Retinal pigment epithelial cell (primary cell): ENCODE data around the gene ATXN2.
"Not testable (repeated sequence)": the region's sequence is repeated elsewhere in the genome, so short reads cannot be mapped to it uniquely, and the experiment has no call there.

Experiments
- DNase-seq: peaks from one replicate; pipeline ENCODE4 v3.0.0-alpha.2; 2010; ENCODE audit warnings: low read depth
- H3K4me3 ChIP-seq: 2 replicates; pipeline ENCODE4 v1.5.1; 2011; ENCODE audit warnings: mild to moderate bottlenecking, low read length, control low read depth, moderate library complexity
- TF ChIP-seq, protein P1 (sequence below): conservative IDR thresholded peaks from 2 replicates; pipeline ENCODE4 v1.5.1; 2011; ENCODE audit warnings: low read depth, low read length, control low read depth, inconsistent platforms

The ATXN2 gene

DNA sequence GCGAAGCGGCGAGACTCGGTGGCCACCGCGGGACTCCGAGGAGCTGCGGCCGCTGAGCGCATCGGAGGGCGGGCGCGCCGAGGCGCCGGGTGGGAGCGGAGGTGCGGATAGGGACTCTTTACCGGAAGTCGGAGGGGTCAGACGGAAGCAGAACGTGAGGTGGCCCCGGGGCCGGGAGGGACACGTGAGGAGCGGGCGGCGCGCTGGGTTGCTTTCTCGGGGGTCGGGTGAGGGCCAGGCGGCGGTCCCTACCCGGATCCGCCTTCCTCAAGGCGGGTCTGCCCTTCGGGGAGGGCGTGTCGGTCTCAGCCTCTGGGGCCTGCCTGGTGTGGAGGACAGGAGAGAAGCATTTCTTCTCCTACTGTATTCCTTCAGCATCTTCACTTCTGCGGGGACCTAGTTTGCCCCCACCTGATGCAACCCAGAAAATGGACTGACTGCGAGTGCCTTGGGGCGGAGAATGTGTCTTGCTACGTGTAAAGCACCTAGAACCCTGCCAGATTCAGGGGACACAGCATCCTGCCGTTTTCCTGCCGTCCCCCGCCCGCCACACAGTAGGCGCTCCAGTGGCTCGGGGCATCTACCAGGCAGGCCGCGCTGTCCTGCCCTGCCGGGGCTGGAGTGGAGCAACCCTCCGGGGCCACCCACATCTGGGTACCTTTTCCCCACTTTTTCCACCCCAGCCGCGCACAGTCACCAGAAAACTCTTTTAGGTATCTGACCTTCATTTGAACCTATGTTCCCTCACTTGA lies 514 bp upstream of the ATXN2 start:
- TF ChIP-seq, protein P1, sequence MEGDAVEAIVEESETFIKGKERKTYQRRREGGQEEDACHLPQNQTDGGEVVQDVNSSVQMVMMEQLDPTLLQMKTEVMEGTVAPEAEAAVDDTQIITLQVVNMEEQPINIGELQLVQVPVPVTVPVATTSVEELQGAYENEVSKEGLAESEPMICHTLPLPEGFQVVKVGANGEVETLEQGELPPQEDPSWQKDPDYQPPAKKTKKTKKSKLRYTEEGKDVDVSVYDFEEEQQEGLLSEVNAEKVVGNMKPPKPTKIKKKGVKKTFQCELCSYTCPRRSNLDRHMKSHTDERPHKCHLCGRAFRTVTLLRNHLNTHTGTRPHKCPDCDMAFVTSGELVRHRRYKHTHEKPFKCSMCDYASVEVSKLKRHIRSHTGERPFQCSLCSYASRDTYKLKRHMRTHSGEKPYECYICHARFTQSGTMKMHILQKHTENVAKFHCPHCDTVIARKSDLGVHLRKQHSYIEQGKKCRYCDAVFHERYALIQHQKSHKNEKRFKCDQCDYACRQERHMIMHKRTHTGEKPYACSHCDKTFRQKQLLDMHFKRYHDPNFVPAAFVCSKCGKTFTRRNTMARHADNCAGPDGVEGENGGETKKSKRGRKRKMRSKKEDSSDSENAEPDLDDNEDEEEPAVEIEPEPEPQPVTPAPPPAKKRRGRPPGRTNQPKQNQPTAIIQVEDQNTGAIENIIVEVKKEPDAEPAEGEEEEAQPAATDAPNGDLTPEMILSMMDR = peak; percentile 11
- peak overlapping the region; percentile 90 for H3K4me3 ChIP-seq
- peak; percentile 80 for DNase-seq

DNA sequence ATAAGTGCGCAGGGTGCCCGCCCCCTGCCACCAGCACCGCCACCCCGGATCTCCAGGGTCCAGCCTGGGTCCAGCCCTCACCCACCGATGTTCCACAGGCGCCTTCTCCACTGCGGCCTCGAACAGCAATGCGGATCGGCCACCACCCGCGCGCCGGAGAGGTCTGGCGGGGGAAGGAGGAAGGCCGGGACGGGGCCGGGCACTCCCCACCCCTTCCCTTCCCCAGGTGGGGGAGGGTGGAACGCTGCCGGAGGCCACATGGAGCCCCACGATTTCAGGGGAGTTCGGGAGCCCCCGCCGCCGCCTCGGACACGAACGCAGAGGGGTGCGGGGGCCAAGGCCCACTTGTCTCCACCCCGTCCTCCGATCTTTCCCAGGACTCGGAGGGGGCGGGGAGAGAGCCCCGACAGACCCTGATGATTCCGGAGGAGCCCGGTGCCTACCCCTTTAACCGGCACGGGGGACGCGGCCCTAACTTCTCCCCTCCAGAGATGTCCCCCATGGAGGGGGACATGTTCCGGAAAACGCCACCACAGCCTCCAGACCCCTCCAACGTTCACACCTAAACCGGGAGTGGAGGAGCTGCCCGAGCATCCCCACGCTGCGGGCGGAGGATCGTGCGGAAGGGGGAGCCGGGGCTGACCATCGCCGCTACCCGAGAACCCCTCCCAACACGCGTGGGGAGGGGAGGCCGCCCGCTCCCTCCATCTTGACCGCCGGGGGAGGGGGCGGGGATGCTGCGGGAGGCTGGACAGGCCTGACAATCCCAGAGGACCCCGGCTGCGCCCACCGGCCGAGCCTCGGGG lies 1.1 kb downstream of the ATXN2 start:
- no peak for DNase-seq
- H3K4me3 ChIP-seq = peak overlapping the region; percentile 90
- TF ChIP-seq, protein P1 = no peak

DNA sequence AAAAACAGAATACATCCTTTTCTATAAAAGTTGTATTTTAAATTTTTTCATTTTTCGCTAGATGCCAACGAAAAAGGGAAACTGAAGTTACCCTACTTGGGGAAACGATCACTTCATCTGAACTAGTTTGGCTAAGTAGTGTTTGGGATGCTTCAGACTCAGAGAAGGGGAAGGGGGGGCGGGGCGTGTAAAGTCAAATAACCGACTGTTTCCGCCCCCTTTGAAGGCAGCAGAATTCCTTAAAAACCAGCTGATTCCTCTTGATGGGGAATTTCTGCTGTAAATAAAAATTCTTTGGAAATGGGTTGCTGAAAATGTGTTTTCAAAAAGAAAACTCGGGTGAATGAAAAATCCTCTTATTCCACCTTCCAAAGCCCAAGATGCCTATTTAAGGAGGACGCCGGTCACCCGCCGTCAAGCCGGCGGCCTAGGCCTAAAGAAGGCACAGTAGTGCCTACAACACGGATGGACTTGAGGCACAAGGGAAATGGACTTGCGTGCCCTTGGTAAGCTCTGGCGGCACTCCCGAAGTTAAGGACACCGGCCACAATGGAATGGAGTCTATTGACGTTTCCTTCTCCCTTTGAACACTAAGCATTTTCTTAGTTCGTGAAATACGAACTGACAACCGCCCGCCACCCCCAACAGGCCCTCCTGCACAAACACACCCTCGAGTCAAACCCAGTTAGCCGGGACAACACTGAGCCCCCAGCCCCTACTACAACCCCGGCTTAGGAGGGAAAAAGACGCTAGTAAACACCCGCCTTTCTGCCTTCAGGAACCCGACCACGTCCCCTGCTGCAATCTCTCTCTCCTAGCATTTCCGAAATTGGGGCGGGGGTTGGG lies 1.9 kb downstream of the ATXN2 start:
- no peak for DNase-seq
- peak overlapping the region; percentile 90 for H3K4me3 ChIP-seq

DNA sequence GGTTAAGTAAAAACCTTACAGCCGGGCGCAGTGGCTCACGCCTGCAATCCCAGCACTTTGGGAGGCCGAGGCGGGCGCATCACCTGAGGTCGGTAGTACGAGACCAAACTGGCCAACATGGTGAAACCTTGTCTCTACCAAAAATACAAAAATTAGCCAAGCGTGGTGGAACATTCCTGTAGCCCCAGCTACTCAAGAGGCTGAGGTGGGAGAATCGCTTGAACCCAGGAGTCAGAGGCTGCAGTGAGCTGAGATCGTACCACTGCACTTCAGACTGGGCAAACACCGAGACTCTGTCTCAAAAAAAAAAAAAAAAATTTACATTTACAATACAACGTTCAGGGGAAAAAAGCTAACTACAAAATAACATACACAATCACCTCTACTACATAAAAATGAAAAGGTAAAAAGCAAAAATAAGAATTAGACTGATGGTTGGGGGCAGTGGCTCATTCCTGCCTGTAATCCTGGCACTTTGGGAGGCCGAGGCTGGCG lies 3.7 kb downstream of the ATXN2 start:
- not testable (repeated sequence) for DNase-seq, H3K4me3 ChIP-seq

More for the DNA sequence above, 1.9 kb downstream of the ATXN2 start:
- TF ChIP-seq, protein P1 = no peak

DNA sequence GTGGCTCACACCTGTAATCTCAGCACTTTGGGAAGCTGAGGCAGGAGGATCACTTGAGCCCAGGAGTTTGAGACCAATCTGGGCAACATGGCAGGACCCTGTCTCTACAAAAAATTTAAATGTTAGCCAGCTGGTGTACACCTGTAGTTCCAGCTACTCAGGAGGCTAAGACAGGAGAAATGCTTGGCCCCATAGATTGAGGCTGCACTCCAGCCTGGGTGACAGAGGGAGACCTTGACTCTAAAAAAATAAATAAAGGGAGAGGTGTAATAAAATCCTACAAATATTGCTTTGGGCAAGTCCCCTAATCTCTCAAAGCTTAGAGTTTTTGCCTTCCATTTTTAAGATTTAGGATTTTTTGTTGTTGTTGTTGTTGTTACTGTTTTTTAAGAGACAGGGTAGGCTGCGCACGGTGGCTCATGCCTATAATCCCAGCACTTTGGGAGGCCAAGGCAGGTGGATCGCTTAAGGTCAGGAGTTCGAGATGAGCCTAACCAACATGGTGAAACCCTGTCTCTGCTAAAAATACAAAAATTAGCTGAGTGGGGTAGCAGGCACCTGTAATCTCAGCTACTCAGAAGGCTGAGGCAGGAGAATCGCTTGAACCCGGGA lies 7.6 kb downstream of the ATXN2 start:
- not testable (repeated sequence) for H3K4me3 ChIP-seq, DNase-seq

DNA sequence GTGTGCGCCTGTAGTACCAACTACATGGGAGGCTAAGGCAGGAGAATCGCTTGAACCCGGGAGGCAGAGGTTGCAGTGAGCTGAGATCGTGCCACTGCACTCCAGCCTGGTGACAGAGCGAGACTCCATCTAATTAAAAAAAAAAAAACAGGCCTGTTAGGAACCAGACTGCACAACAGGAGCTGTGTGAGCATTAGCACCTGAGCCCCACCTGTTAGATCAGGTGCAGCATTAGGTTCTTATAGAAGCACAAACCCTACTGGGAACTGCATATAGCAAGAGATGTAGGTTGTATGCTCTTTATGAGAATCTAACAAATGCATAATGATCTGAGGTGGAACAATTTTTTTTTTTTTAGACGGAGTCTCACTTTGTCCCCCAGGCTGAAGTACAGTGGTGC lies 8.6 kb downstream of the ATXN2 start:
- no peak for DNase-seq
- no peak overlapping the region for H3K4me3 ChIP-seq
- TF ChIP-seq, protein P1 = no peak

DNA sequence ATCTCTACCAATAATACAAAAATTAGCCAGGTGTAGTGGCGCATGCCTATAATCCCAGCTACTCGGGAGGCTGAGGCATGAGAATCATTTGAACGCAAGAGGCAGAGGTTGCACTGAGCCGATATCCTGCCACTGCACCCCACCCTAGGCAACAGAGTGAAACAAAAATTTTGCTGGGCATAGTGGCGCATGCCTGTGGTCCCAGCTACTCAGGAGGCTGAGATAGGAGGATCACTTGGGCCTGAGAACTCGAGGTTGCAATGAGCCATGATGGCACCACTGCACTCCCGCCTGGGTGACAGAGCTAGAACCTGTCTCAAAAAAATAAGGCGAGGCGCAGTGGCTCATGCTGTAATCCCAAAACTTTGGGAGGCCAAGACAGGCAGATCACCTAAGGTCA lies 9.5 kb downstream of the ATXN2 start:
- DNase-seq = no peak
- TF ChIP-seq, protein P1 = no peak
- H3K4me3 ChIP-seq = no peak overlapping the region
